GM12878 (cell line): ENCODE measurements around the gene TREM1. TPM values are rescaled to one million over a fixed set of nuclear protein-coding genes. Genes with fewer than 3 reads are reported as not detected.
A peak's percentile ranks its signal among the peaks of the same experiment; 100 is the strongest.

ENCODE experiments used
- BACH1 ChIP-seq: fragments of 450-650 bp; IDR thresholded peaks from 2 replicates; pipeline ENCODE4 v1.6.1; 2017; ENCODE audit warnings: mild to moderate bottlenecking, borderline replicate concordance
- CUX1 ChIP-seq: IDR thresholded peaks from 2 replicates; pipeline ENCODE4 v1.6.1; 2012; ENCODE audit warnings: improper control_type of control experiment, low read depth, low read length; ENCODE audit not compliant: insufficient replicate concordance
- ESRRA ChIP-seq: IDR thresholded peaks from 2 replicates; pipeline ENCODE4 v1.6.1; 2012; ENCODE audit warnings: mild to moderate bottlenecking, low read length, improper control_type of control experiment
- HDAC2 ChIP-seq: fragments of 200-600 bp; sonication (generic); IDR thresholded peaks from 2 replicates; pipeline ENCODE4 v1.6.1; 2017
- IKZF1 ChIP-seq: fragments of 450-650 bp; conservative IDR thresholded peaks from 2 replicates; pipeline ENCODE4 v1.6.1; 2017; ENCODE audit warnings: antibody characterized with exemption, mild to moderate bottlenecking
- KLF5 ChIP-seq: fragments of 450-650 bp; IDR thresholded peaks from 2 replicates; pipeline ENCODE4 v1.6.1; 2014; ENCODE audit warnings: mild to moderate bottlenecking; ENCODE audit not compliant: partially characterized antibody
- LARP7 ChIP-seq: fragments of 450-650 bp; IDR thresholded peaks from 2 replicates; pipeline ENCODE4 v1.6.1; 2017; ENCODE audit warnings: mild to moderate bottlenecking
- MTA2 ChIP-seq: fragments of 450-650 bp; IDR thresholded peaks from 2 replicates; pipeline ENCODE4 v1.6.1; 2016; ENCODE audit warnings: low read depth, mild to moderate bottlenecking, moderate library complexity
- MYC ChIP-seq: IDR thresholded peaks from 2 replicates; pipeline ENCODE4 v1.6.1; 2011; ENCODE audit warnings: mild to moderate bottlenecking, low read length, moderate library complexity, inconsistent platforms; ENCODE audit not compliant: insufficient read depth, insufficient replicate concordance, insufficient read length, severe bottlenecking
- NR2F1 ChIP-seq: fragments of 450-650 bp; conservative IDR thresholded peaks from 2 replicates; pipeline ENCODE4 v1.6.1; 2017; ENCODE audit warnings: mild to moderate bottlenecking
- PAX5 ChIP-seq: IDR thresholded peaks from 2 replicates; pipeline ENCODE4 v1.6.1; 2011; ENCODE audit warnings: low read depth, low read length, borderline replicate concordance
- PAX8 ChIP-seq: fragments of 450-650 bp; IDR thresholded peaks from 2 replicates; pipeline ENCODE4 v1.6.1; 2017; ENCODE audit warnings: mild to moderate bottlenecking, moderate library complexity
- RAD21 ChIP-seq: IDR thresholded peaks from 2 replicates; pipeline ENCODE4 v1.6.1; 2011; ENCODE audit warnings: mild to moderate bottlenecking, low read depth, low read length, moderate library complexity; ENCODE audit not compliant: insufficient read depth
- SREBF1 ChIP-seq: IDR thresholded peaks from 2 replicates; pipeline ENCODE4 v1.6.1; 2012; ENCODE audit warnings: mild to moderate bottlenecking, low read length
- SREBF2 ChIP-seq: IDR thresholded peaks from 2 replicates; pipeline ENCODE4 v1.6.1; 2012; ENCODE audit warnings: mild to moderate bottlenecking, low read length
- STAT3 ChIP-seq: IDR thresholded peaks from 2 replicates; pipeline ENCODE4 v1.6.1; 2011; ENCODE audit warnings: low read depth, low read length, improper control_type of control experiment
- ZNF274 ChIP-seq: IDR thresholded peaks from one replicate; pipeline ENCODE4 v1.8.0; 2011; ENCODE audit not compliant: insufficient read length, insufficient read depth
- polyA plus RNA-seq, 11 experiments: library from polyadenylated mRNA; depleted of rRNA in 4 of 11; unstranded in 6 of 11; stranded (reverse) in 5 of 11; fragments of >200 nt; fragmentation: Nextera tagmentation in 4 of 11; fragmentation: Illumina TruSeq in 1 of 11; extraction: Ambion mirVana in 4 of 11; extraction: Trizol in 1 of 11; gene quantifications; 1 replicate in 1 of 11; 2 replicates in 10 of 11; pipeline versions ENCODE4 v1.2.1 to v1.2.3, GENCODE V29; 2011 to 2016; ENCODE audit warnings: inconsistent platforms in 2 of 11, missing spikeins in 2 of 11, low read depth in 1 of 11
- total RNA-seq, 4 experiments: library from RNA; depleted of rRNA in 3 of 4; stranded (reverse); fragments of >200 nt in 3 of 4; fragmentation: Illumina TruSeq in 1 of 4; extraction: Trizol in 1 of 4; gene quantifications; 2 replicates each; pipeline versions ENCODE4 v1.2.1 to v1.2.3, GENCODE V29; 2013 to 2021
- TF ChIP-seq, protein P1 (sequence below): IDR thresholded peaks from 2 replicates; pipeline ENCODE4 v1.6.1; 2011; ENCODE audit warnings: mild to moderate bottlenecking, low read depth, low read length, moderate library complexity; ENCODE audit not compliant: insufficient replicate concordance
- TF ChIP-seq, protein P2 (sequence below): fragments of 450-650 bp; IDR thresholded peaks from 2 replicates; pipeline ENCODE4 v1.6.1; 2016; ENCODE audit warnings: mild to moderate bottlenecking, moderate library complexity, borderline replicate concordance

TREM1 gene
- total and polyA plus RNA-seq, 10 of the 15 experiments (the other 5 are each of a cell fraction or from before 2014, with no cell fraction given), result 0.09 to 2.6 (median 0.28) TPM; not detected in 2

- TF ChIP-seq SREBF1 (no peak), ZNF274 (no peak), PAX8 (no peak), LARP7 (no peak), MYC (no peak), IKZF1 (0 out of 2 replicates have a peak, but pooled peaks have one; percentile 8), SREBF2 (no peak), CUX1 (no peak), ESRRA (no peak), BACH1 (no peak), RAD21 (peak; percentile 74), PAX5 (no peak), MTA2 (no peak), STAT3 (no peak), HDAC2 (no peak), NR2F1 (0 out of 2 replicates have a peak, but pooled peaks have one; percentile 11), KLF5 (no peak)
- TF ChIP-seq, protein P1, sequence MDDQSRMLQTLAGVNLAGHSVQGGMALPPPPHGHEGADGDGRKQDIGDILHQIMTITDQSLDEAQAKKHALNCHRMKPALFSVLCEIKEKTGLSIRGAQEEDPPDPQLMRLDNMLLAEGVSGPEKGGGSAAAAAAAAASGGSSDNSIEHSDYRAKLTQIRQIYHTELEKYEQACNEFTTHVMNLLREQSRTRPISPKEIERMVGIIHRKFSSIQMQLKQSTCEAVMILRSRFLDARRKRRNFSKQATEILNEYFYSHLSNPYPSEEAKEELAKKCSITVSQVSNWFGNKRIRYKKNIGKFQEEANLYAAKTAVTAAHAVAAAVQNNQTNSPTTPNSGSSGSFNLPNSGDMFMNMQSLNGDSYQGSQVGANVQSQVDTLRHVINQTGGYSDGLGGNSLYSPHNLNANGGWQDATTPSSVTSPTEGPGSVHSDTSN, result no peak
- TF ChIP-seq, protein P2, sequence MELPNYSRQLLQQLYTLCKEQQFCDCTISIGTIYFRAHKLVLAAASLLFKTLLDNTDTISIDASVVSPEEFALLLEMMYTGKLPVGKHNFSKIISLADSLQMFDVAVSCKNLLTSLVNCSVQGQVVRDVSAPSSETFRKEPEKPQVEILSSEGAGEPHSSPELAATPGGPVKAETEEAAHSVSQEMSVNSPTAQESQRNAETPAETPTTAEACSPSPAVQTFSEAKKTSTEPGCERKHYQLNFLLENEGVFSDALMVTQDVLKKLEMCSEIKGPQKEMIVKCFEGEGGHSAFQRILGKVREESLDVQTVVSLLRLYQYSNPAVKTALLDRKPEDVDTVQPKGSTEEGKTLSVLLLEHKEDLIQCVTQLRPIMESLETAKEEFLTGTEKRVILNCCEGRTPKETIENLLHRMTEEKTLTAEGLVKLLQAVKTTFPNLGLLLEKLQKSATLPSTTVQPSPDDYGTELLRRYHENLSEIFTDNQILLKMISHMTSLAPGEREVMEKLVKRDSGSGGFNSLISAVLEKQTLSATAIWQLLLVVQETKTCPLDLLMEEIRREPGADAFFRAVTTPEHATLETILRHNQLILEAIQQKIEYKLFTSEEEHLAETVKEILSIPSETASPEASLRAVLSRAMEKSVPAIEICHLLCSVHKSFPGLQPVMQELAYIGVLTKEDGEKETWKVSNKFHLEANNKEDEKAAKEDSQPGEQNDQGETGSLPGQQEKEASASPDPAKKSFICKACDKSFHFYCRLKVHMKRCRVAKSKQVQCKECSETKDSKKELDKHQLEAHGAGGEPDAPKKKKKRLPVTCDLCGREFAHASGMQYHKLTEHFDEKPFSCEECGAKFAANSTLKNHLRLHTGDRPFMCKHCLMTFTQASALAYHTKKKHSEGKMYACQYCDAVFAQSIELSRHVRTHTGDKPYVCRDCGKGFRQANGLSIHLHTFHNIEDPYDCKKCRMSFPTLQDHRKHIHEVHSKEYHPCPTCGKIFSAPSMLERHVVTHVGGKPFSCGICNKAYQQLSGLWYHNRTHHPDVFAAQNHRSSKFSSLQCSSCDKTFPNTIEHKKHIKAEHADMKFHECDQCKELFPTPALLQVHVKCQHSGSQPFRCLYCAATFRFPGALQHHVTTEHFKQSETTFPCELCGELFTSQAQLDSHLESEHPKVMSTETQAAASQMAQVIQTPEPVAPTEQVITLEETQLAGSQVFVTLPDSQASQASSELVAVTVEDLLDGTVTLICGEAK, result no peak
These were observed 19.8 kb upstream of the TREM1 start (continued) for GRCh38 chr6:41306187-41306854.
